SW 1271 (cell line): ENCODE results near the gene PPP1R1A.

Source experiments
- DNase-seq, 2 experiments: peaks; one replicate each; lab custom pipeline; 2025; lab: John Stamatoyannopoulos, UW

Gene PPP1R1A

DNA sequence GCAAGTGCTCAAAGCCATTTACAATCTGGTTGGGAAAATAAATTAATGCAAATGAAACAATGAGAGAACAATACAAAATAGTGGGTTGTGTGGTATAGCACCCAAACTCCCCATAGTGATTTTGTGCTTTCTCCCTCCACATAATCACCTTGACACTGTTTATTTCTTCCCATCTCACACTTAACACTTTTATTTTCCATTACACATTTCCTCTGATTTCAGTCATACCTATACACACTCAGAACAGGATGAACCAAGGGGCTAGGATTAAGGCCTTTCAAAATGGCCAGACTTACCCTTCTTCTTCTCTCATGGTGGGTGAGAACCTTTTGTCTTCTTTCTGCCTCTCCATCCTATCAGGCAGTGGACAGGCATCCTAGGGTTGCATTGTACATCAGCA lies 53.0 kb downstream of the PPP1R1A start:
- DNase-seq: no peak

DNA sequence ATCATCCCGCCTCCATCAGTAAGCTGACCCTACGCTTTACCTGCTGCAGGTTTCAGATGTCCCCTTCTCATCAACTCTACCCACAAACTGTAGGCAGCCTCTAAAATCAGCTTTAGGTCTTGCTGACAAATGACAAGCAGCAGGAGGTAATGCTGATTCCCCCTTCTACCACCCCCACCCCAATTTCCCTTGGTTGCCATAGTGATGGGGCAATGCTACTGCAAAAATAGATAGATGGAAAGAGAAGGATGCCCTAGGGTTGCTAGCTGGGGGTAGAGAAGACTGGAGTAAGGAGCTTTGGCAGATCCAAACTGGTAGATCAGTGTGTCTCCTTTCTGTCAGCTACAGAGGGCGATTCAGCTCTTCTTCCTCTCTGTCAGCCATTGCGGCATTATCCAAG lies 58.9 kb downstream of the PPP1R1A start:
- DNase-seq: no peak
